Activated B cell treated with CpG ODN at 0.5 μM for 24 hours (primary cell): Measurements from ENCODE around the gene CYB561. TPM values are rescaled to one million over a fixed set of nuclear protein-coding genes. Genes with fewer than 3 reads are reported as not detected.
"Not testable (repeated sequence)": the region's sequence is repeated elsewhere in the genome, so short reads cannot be mapped to it uniquely, and the experiment has no call there.

ENCODE experiments used
- ATAC-seq: fragments of 200-7000 bp; cut with Tn5 transposase; one replicate; pipeline ENCODE4 v1.10.0; 2021; ENCODE audit warnings: low read depth, mild to moderate bottlenecking, moderate library complexity
- CTCF ChIA-PET: fragments of 350-600 bp; sonication (Branson Sonifier 250); formaldehyde crosslinking; loops from one replicate; lab custom pipeline; 2021; ENCODE audit warnings: antibody characterized with exemption; lab: Charles Lee
- POLR2A ChIA-PET: fragments of 350-600 bp; sonication (Branson Sonifier 250); formaldehyde crosslinking; loops from one replicate; lab custom pipeline; 2021; ENCODE audit warnings: antibody characterized with exemption; lab: Charles Lee
- DNase-seq: peaks from one replicate; pipeline ENCODE4 v3.0.0; 2022
- H3K27ac Mint-ChIP-seq: one replicate; pipeline ENCODE4 v1.8.0; 2020; ENCODE audit warnings: mixed read lengths
- H3K27me3 Mint-ChIP-seq: one replicate; pipeline ENCODE4 v1.8.0; 2021; ENCODE audit warnings: mixed read lengths
- H3K36me3 Mint-ChIP-seq: one replicate; pipeline ENCODE4 v1.8.0; 2021; ENCODE audit warnings: low read depth, mixed read lengths
- H3K4me1 Mint-ChIP-seq: one replicate; pipeline ENCODE4 v1.8.0; 2021; ENCODE audit warnings: mixed read lengths
- H3K4me3 Mint-ChIP-seq: one replicate; pipeline ENCODE4 v1.8.0; 2020; ENCODE audit warnings: mild to moderate bottlenecking, mixed read lengths
- H3K9me3 Mint-ChIP-seq: one replicate; pipeline ENCODE4 v1.8.0; 2020; ENCODE audit warnings: mixed read lengths
- CTCF ChIP-seq: fragments of 200-600 bp; IDR thresholded peaks from one replicate; pipeline ENCODE4 v1.8.0; 2022; ENCODE audit warnings: antibody characterized with exemption, mild to moderate bottlenecking
- intact Hi-C: fragments of 100-400 bp; cut with micrococcal nuclease; formaldehyde crosslinking; loops from one replicate; pipeline ENCODE4 v1.15.1; 2024
- total RNA-seq: library from RNA; stranded (reverse); gene quantifications from 2 replicates; pipeline ENCODE4 v1.2.3, GENCODE V29; 2022

CYB561 gene
- total RNA-seq, 1 donor from 2014 or later, result 18.9 TPM

DNA sequence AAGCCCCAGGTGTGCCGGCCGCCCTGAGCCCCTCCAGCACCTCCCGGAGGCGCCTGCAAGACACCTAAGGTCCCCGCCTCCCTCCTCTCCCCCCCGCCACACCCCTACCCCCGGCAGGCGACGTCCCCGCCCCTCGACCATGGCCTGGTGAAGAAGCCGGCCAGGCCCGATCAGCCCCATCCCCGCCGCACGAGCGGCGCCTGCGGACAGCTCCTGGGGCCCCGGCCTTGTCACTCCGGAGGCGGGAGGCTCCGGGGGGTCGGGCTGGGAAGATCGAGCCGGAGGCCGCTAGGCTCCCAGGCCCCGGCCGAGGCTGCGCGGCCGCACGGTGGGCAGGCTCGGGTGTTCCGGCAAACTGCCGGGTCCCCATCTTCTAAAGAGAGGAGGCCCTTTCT lies 30.4 kb upstream of the CYB561 start:
- peak; percentile 7 for ATAC-seq
- Mint-ChIP-seq H3K9me3 (no peaks in the 10 kb centered on the region), H3K4me3 (peak overlapping the region; percentile 61), H3K4me1 (peaks cover 17% of the 10 kb centered on the region), H3K36me3 (no peaks in the 10 kb centered on the region), H3K27me3 (peaks cover 31% of the 10 kb centered on the region), H3K27ac (no peak overlapping the region)
- POLR2A ChIA-PET, result interaction anchor here (0.8 kb wide), 1 partner anchor 15 kb away, joined by 3 read pairs; no protein-coding TSS in a partner anchor
- peak; percentile 29 for DNase-seq
- TF ChIP-seq CTCF, result no peak
- intact Hi-C loops, result loop anchor here (2.0 to 5.0 kb wide), 2 partner anchors 14 to 221 kb away; no protein-coding TSS in a partner anchor
- CTCF ChIA-PET, result interaction anchor here (0.7 to 5.7 kb wide), 6 partner anchors 12 to 135 kb away, joined by 3 to 155 read pairs (median 3); partner anchors contain the start of gene CYB561

DNA sequence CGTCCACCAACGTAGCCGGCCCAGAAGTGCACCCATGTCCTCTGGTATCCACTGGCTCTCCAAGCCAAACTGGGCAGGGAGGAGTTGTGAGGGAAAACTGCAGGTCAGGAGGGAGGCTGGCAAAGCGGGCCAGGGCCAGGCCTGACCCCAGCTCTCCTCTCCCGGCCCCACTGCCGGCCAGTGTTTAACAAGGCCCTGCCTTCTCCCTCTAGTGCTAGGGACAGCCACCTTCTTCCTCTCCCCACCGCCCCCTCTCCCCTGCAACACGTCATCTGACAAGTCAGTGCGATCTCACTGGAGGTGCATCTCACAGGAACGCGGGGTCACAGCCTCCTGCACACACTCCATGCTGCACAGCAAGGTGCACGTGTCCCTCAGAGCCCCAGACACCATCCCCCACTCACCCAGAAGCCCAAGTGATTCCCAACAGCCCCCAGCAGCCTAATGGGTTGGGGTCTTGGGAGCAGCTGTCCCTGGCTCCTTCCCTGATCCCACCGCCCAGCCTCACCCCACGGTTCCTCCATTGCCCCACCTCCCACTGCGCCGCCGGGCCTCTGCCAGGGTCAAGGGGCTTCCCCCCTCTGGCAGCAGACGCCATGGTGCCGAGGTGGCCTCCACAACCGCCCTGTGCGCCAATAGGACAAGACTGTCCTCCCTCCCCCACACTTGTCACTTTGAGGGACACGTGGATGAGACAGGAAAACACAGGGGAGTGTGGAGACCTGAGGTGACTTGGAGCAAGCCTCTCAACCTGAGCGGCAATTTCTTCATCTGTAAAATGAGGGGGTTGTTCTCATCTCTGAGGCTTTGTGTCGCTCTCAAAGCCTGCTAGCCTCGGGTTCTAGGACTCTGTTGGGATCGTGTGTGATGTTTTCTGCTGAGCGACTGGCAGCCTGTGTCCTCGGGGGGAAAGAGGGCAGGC lies 29.6 kb upstream of the CYB561 start:
- Mint-ChIP-seq H3K27me3 (peaks cover 33% of the 10 kb centered on the region), H3K9me3 (no peaks in the 10 kb centered on the region), H3K4me1 (peaks cover 17% of the 10 kb centered on the region), H3K36me3 (no peaks in the 10 kb centered on the region), H3K27ac (no peak overlapping the region), H3K4me3 (peak overlapping the region; percentile 61)
- no peak for TF ChIP-seq CTCF
- intact Hi-C loops, result loop anchor here (2.0 to 5.0 kb wide), 2 partner anchors 13 to 222 kb away; no protein-coding TSS in a partner anchor
- DNase-seq (no peak), ATAC-seq (no peak)
- ChIA-PET POLR2A (interaction anchor here (0.8 kb wide), 1 partner anchor 15 kb away, joined by 3 read pairs; no protein-coding TSS in a partner anchor), CTCF (interaction anchor here (1.0 to 5.7 kb wide), 4 partner anchors 11 to 136 kb away, joined by 3 to 155 read pairs (median 3); partner anchors contain the start of gene CYB561)

DNA sequence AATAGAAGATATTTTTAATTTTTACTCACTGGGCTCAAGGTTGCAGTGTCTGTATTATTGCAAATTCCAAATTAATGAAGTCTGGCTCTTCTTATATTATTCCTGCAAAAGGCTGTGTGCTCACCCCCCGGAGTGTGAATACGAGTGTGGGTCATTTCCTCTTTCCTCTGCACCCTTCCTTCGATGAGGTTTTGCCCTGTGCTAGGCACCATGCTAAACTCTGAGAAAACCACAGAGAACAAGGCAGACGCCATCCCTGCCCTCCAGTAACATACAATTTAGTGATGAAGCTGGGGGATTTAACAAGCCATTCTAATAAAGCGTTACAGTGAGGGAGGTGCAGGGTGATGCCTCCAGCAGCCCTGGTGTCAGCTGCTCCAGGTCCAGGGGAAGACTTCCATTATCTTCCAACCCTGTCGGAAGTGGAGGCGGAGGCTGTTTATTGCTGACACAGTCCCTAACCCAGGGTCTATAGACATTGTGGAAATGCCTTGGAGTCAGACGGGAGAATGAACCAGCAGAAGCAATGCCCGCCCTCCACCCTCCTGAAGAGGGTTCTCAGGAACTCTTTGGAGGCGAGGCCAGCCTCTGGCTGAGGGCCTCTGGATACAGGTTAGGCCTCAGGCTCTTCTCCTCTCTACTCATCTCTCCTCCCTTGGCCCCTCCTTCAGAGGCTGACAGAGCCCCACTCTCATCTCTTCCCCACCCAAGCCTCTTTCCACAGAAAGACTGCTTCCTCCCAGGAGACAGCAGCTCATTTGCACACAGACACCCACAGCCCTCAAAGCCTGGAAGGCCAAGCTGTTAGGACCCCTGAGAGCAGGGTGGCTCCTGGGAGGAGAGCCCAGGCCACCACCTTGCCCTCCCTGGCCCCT lies 28.7 kb upstream of the CYB561 start:
- Mint-ChIP-seq H3K9me3 (no peaks in the 10 kb centered on the region), H3K4me1 (peaks cover 17% of the 10 kb centered on the region), H3K36me3 (no peaks in the 10 kb centered on the region), H3K27ac (no peak overlapping the region), H3K27me3 (peaks cover 29% of the 10 kb centered on the region), H3K4me3 (no peak overlapping the region)
- ChIA-PET POLR2A (no interaction called here), CTCF (interaction anchor here (1.1 kb wide), 1 partner anchor 50 kb away, joined by 3 read pairs; no protein-coding TSS in a partner anchor)
- no peak for ATAC-seq
- TF ChIP-seq CTCF, result no peak
- no peak for DNase-seq
- intact Hi-C loops, result loop anchor here (5.0 kb wide), 1 partner anchor 222 kb away; no protein-coding TSS in a partner anchor

GRCh38 chr17:63474174-63474573 lies 28.1 kb upstream of the CYB561 start:
- no peak for TF ChIP-seq CTCF
- intact Hi-C loops, result no loop called here
- ChIA-PET POLR2A (no interaction called here), CTCF (interaction anchor here (1.1 kb wide), 1 partner anchor 49 kb away, joined by 3 read pairs; no protein-coding TSS in a partner anchor)
- no peaks in the 10 kb centered on the region for H3K9me3 Mint-ChIP-seq
- H3K27me3 Mint-ChIP-seq, result peaks cover 27% of the 10 kb centered on the region
- no peaks in the 10 kb centered on the region for H3K36me3 Mint-ChIP-seq
- H3K27ac Mint-ChIP-seq, result no peak overlapping the region
- no peak for DNase-seq
- ATAC-seq, result no peak
- H3K4me3 Mint-ChIP-seq, result no peak overlapping the region
- H3K4me1 Mint-ChIP-seq, result peaks cover 17% of the 10 kb centered on the region

DNA sequence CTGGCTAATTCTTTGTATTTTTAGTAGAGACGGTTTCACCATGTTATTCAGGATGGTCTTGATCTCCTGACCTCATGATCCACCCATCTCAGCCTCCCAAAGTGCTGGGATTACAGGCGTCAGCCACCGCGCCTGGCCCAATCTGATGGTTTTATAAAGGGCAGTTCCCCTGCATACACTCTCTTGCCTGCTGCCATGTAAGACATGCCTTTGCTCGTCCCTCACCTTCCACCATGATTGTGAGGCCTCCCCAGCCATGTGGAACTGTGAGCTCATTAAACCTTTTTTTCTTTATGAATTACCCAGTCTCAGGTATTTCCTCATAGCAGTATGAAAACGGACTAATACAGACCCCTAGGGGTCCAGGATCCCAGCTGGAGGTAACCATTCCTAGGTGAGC lies 22.0 kb upstream of the CYB561 start:
- ATAC-seq, H3K27ac Mint-ChIP-seq, CTCF ChIA-PET, H3K27me3 Mint-ChIP-seq, H3K4me3 Mint-ChIP-seq, H3K9me3 Mint-ChIP-seq, intact Hi-C loops, POLR2A ChIA-PET, DNase-seq, H3K36me3 Mint-ChIP-seq: not testable (repeated sequence)
- H3K4me1 Mint-ChIP-seq, result peaks cover 17% of the 10 kb centered on the region
